Stimulated activated CD8-positive, alpha-beta memory T cell treated with anti-CD3 and anti-CD28 coated beads, Interleukin-15, amount 100 ng/mL, for 48 hours (primary cell): ENCODE results near the gene ARHGAP27.
A peak's percentile ranks its signal among the peaks of the same experiment; 100 is the strongest.
"Not testable (repeated sequence)": the region's sequence is repeated elsewhere in the genome, so short reads cannot be mapped to it uniquely, and the experiment has no call there.

Source experiments
- DNase-seq, 2 donors: peaks; one replicate each; pipeline ENCODE4 v3.0.0-alpha.2; 2020; ENCODE audit warnings: low read depth in 2 of 2

Gene ARHGAP27

GRCh38 chr17:45432405-45433158 is at the start of gene ARHGAP27:
TSS of gene ARHGAP27 (minus strand) at chr17:45432870. CDS start at chr17:45430279, 2,591 bp downstream.
- no peak for DNase-seq

GRCh38 chr17:45482317-45482716 is 49.6 kb upstream of the ARHGAP27 start:
- DNase-seq: not testable (repeated sequence)

- not testable (repeated sequence) for DNase-seq
Observed at GRCh38 chr17:45475436-45475835, 42.8 kb upstream of the ARHGAP27 start.

GRCh38 chr17:45472249-45472648 is 39.6 kb upstream of the ARHGAP27 start:
- DNase-seq: not testable (repeated sequence)

- DNase-seq: not testable (repeated sequence)
Observed at GRCh38 chr17:45469204-45469563, 36.5 kb upstream of the ARHGAP27 start.

GRCh38 chr17:45468293-45469203 is 35.9 kb upstream of the ARHGAP27 start:
- DNase-seq: not testable (repeated sequence)

- peak; percentile 32 to 39 for DNase-seq
Observed at GRCh38 chr17:45461524-45462327, 29.1 kb upstream of the ARHGAP27 start.

GRCh38 chr17:45460422-45460821 is 27.8 kb upstream of the ARHGAP27 start:
- DNase-seq: not testable (repeated sequence)

- not testable (repeated sequence) for DNase-seq
Observed at GRCh38 chr17:45454341-45454740, 21.7 kb upstream of the ARHGAP27 start.

GRCh38 chr17:45453731-45454130 is 21.1 kb upstream of the ARHGAP27 start:
- not testable (repeated sequence) for DNase-seq

- not testable (repeated sequence) for DNase-seq
Observed at GRCh38 chr17:45453225-45453534, 20.5 kb upstream of the ARHGAP27 start.

GRCh38 chr17:45452329-45453224 is 19.9 kb upstream of the ARHGAP27 start:
- not testable (repeated sequence) for DNase-seq

GRCh38 chr17:45451660-45452059 is 19.0 kb upstream of the ARHGAP27 start:
- not testable (repeated sequence) for DNase-seq

- no peak for DNase-seq
Observed at GRCh38 chr17:45451131-45451530, 18.5 kb upstream of the ARHGAP27 start.

- DNase-seq: not testable (repeated sequence)
Observed at GRCh38 chr17:45449708-45450329, 17.1 kb upstream of the ARHGAP27 start.

GRCh38 chr17:45449260-45449659 is 16.6 kb upstream of the ARHGAP27 start:
- not testable (repeated sequence) for DNase-seq

GRCh38 chr17:45448483-45448882 is 15.8 kb upstream of the ARHGAP27 start:
- not testable (repeated sequence) for DNase-seq

GRCh38 chr17:45448066-45448465 is 15.4 kb upstream of the ARHGAP27 start:
- not testable (repeated sequence) for DNase-seq

GRCh38 chr17:45447650-45448049 is 15.0 kb upstream of the ARHGAP27 start:
- DNase-seq: not testable (repeated sequence)
